CD4-positive, alpha-beta T cell treated with Interferon alpha-2 for 1 hour (primary cell): ENCODE results near the gene CPSF7.
"Not testable (repeated sequence)": the region's sequence is repeated elsewhere in the genome, so short reads cannot be mapped to it uniquely, and the experiment has no call there.

ENCODE experiments used
- DNase-seq, 2 donors: peaks; one replicate each; pipeline ENCODE4 v3.0.0-alpha.2; 2020 to 2022

The CPSF7 gene

DNA sequence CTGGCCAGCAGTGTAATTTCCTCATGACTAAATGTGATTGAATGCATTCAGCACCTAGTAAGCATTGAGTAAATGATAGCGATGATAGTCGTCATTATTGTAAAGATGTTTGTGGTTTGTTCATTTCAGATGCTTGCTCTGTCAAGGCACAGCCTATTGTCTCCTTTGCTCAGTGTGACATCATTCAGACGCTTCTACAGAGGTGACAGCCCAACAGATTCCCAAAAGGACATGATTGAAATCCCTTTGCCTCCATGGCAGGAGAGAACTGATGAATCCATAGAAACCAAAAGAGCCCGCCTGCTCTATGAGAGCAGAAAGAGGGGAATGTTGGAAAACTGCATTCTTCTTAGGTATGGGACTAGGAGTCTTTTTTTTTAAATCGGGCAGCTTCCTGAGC lies 7.7 kb upstream of the CPSF7 start:
- DNase-seq = no peak

- not testable (repeated sequence) for DNase-seq
Observed at GRCh38 chr11:61430839-61431238, 1.1 kb upstream of the CPSF7 start.

- DNase-seq = peak; percentile 68 to 80
Observed at GRCh38 chr11:61429346-61429690, 457 bp downstream of the CPSF7 start.

DNA sequence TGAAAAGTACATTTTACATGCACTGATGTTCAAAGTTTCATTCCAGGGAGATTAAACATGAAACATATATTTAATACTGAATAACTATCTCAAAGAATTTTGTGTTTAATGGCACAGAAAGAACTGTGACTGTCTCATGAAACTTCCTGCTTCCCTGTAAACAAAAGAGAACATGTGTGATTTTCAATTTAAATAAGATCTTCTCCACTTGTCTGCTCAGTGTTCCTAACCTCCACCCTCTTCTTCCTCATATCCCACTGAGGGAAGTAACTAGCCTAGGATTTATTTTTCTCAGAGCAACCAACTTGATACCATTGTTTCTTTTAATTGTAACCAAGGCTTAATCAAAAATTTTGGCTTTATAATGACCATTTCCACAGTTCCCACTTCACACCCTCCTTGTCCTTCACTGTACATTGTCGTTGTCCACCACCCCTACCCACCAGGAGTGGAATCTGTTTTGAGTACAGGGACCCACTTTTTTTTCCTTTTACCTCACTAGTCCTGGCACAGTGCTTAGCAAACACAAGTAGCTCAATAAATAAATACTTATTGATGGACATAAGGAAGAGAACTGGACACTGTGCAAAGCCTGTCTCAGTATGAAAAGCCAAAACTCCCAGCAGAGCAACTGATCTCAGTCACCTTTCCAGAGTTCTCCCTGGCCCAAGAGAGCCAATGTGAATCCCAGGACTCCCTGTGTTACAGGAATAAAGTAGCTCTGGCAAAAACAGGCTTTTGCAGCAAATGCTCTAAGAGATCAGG lies 4.2 kb downstream of the CPSF7 start:
- DNase-seq = no peak

DNA sequence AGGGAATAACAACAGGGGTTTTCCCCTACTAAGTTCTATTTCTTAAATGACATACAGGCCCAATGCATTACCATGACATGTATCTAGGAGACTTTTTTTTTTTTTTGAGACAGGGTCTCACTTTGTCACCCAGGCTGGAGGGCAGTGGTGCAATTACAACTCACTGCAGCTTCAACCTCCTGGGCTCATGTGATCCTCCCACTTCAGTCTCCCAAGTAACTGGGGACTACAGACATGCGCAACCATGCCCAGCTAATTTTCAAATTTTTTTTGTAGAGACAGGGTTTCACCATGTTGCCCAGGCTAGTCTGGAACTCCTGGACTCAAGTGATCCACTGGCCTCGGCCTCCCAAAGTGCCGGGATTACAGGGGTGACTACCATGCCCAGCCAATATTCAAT lies 7.5 kb downstream of the CPSF7 start:
- no peak for DNase-seq

- DNase-seq = no peak
Observed at GRCh38 chr11:61418136-61418535, 11.6 kb downstream of the CPSF7 start.

- DNase-seq = peak in 1 of 2 donors; percentile 37
Observed at GRCh38 chr11:61417670-61418069, 12.1 kb downstream of the CPSF7 start.

DNA sequence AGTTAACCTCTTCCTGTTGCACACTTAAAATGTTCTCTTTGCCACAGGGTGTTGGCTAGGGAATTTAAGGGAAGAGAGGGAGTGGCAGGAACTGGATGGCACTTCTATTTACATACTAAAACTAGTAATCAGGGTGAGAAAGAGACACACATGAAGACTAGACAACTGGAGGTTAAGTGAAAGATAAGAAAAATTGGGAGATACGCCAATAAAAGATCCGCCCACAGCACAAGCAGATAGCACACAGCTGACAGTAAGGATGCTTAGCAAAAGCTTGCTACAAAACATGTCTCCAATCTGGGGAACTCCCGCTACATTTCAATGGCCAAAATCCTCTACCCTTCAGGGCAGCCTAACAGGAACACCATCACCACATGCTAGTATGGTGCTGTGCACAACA lies 12.8 kb downstream of the CPSF7 start:
- DNase-seq = no peak

DNA sequence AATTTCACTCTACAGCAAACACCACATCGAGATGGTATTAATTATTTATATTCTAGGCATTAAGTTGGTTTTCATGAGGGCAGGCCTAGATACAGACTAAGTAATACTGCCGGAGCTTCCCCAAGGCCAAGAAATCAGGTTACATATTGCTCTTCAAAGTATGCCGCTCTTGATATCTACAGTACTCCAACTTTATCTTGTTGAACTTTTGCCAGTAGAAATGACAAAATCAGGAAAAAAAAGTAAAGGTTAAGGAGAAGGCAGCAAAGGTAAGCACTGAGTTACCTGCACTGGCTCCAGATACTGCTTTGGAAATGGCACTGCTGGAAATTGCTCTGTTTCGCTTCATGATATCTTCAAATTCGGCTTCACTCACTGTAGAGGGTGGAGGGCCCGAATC lies 14.4 kb downstream of the CPSF7 start:
- DNase-seq = no peak

DNA sequence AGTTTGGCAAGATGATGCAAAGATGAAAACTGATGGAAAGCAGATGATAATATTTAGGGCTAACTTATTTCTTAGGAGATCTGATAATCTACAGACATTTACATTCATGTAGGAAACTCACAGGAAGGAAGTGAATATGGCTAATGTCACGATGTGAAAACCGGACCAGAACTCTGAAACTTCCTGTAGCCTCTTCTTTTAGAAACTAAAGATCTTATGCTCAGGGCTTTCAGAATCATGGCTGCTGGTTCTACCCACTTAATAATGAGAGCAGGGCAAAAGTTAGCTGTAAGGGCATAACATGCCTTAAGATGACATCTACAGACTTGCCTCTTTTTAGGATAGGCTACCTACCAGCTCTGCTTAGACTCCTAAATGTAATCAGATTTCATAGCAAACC lies 15.2 kb downstream of the CPSF7 start:
- no peak for DNase-seq

- DNase-seq = no peak
Observed at GRCh38 chr11:61413496-61413895, 16.3 kb downstream of the CPSF7 start.

GRCh38 chr11:61411589-61411988 lies 18.2 kb downstream of the CPSF7 start:
- no peak for DNase-seq

- DNase-seq = no peak
Observed at GRCh38 chr11:61406991-61407728, 22.6 kb downstream of the CPSF7 start.

- no peak for DNase-seq
Observed at GRCh38 chr11:61406067-61406466, 23.7 kb downstream of the CPSF7 start.

DNA sequence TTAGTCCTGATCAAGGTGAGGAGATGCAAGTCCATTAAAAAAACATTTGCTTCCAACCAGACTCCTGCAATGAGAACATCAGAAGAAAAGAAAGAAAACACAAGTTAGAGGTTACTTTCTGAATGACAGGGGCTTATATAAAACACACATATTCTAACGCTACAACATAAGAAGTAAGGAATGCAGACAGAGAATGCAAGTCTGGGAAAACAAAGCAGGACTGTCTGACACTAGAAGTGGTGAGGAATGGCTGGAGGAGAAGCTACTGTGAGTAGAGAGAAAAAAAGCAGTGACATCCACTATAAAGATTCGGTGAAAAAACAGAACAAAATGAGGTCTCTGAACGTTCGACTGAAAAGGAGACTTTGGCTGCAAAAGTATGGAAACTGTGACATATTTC lies 25.1 kb downstream of the CPSF7 start:
- DNase-seq = no peak

DNA sequence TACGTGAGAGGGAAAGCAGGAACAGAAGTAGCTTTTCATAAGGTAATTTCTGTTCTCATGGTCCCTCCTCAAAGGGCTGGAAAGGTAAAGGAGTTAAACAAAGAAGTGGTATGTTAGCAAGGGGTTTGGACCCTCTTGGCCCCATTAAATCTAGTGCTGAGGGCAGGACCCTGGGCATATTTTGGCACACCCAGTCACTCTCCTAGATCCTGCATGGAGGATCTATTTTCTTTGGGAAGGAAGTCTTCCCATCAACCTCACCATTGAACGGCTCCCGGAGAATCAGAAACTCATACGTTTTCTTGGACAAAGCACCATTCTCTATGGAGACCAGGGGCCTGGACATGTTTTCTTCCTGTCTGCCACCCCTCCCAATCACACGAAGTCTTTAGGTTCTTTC lies 25.7 kb downstream of the CPSF7 start:
- no peak for DNase-seq

DNA sequence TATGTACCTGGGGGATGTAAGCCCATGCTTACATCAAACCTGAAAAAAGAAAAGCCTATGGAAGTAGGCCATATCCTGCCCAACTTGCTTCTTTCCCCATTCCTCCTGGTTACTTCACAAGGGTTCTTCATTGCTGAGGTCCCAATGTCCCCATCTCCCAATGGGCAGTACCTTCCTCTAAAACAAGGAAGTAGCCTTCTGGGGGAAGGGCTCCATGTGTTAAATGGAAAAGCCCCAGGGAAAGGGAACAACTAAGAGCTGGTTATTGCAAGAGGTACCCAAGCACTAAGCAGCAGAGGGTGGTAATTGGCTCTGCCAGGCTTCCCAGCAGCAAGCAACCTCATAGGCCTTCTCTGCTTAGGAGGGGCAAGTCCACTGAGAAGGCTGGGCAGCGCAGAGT lies 26.1 kb downstream of the CPSF7 start:
- DNase-seq = no peak

DNA sequence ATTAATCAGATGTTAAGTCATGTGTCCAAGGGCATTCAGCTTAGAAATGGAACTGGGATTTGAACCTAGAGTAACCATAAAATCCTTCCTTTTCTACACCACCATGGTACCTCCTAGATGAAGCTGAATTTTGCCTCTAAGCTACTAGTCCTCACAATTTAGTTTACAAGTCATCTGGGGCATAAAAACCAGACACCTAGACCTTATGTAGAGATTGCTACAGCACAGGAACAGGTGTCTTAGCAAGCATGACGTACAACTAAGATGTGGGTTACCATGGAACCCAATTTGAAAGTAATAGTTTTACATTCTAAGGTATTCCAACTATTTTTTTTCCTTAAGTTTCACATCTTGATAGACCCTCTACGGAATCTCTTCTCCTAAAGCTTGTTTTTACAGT lies 28.2 kb downstream of the CPSF7 start:
- no peak for DNase-seq

DNA sequence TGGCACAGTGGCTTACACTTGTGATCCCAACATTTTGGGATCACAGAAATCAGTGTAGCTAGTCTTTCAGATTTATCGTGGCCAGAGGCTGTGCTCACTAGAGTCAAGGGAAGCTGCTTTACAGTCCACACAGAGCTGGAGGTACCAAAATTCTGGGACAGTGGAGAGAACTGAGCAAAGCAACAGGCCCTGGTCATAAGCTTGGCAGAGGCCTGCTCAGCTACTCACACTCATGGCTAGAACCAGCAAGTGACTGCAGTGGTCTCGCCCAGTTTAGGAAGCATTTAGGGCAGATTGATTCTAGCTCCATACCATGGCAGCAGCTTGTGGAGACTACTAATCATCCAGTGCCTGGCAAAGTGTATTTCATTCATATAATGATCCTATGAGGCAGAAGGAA lies 28.6 kb downstream of the CPSF7 start:
- DNase-seq = no peak

- DNase-seq = peak; percentile 2 to 16
Observed at GRCh38 chr11:61392981-61393595, 36.7 kb downstream of the CPSF7 start.

GRCh38 chr11:61390161-61390560 lies 39.6 kb downstream of the CPSF7 start:
- no peak for DNase-seq

DNA sequence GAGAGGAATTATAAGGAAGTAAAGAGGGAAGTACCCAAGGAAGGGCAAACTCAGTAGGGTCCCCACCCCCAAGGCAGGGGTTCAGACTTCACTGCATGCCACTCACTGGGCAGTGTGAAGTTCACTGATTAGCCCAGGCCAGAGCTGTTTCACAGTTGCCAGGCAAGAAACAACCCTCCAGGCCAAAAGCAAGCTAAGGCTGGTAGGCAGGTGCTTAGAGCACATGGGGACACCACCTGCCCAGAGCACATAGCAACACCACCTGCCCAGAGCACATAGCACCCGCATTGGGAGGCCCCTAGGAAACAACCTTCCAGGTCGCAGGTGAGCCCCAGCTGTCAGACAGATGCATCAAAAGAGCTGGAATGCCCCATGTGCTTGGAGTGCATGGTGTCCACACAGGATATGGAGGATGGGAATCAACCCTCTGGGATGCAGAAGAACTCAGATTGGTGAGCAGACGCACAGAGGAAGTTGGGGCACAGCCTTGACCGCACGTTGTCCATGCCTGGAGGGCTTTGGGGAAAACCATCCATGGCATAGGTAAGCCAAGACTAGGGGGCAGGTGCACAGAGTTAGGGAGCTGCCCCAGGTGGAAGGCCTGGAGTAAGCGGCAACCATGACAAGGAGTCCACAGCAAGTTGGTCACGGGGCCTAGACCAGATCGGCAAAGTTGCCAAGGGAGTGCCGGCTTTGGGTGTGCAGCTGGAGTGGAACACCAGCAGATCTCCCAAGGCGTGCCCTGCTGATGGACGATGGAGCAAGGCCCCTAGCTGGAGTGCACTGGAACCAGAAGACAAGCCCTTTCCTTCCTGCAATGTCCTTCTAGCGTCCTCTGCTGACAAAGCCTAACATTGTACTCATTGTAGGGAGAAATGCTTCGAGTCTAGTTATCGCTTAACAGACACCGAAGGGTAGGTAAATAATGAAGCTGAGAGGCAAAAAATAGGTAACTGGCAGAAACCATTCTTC lies 45.2 kb downstream of the CPSF7 start:
- DNase-seq = no peak

DNA sequence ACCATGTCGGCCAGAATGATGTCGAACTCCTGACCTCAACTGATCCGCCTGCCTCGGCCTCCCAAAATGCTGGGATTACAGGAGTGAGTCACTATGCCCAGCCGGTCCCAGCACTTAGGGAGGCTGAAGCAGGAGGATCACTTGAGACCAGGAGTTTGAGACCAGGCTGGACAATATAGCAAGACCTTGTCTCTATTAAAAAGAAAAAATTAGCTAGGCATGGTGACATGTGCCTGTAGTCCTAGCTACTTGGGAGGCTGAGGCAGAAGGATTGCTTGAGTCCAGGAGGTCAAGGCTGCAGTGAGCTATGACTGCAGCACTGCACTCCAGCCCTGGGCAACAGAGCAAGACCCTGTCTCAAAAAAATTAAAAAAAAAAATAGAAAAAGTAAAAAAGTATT lies 45.9 kb downstream of the CPSF7 start:
- DNase-seq = not testable (repeated sequence)
